GM12892 (cell line): ENCODE results near the gene ZNF26.
A peak's percentile ranks its signal among the peaks of the same experiment; 100 is the strongest.

Experiments
- POLR2A ChIP-seq: IDR thresholded peaks from 2 replicates; pipeline ENCODE4 v1.6.1; 2011; ENCODE audit warnings: low read depth, low read length, control low read depth
- POLR2AphosphoS5 ChIP-seq: IDR thresholded peaks from 2 replicates; pipeline ENCODE4 v1.6.1; 2011; ENCODE audit warnings: low read depth, low read length, control low read depth
- TAF1 ChIP-seq: IDR thresholded peaks from 2 replicates; pipeline ENCODE4 v1.6.1; 2011; ENCODE audit warnings: low read depth, mild to moderate bottlenecking, control low read depth, low read length, borderline replicate concordance

DNA sequence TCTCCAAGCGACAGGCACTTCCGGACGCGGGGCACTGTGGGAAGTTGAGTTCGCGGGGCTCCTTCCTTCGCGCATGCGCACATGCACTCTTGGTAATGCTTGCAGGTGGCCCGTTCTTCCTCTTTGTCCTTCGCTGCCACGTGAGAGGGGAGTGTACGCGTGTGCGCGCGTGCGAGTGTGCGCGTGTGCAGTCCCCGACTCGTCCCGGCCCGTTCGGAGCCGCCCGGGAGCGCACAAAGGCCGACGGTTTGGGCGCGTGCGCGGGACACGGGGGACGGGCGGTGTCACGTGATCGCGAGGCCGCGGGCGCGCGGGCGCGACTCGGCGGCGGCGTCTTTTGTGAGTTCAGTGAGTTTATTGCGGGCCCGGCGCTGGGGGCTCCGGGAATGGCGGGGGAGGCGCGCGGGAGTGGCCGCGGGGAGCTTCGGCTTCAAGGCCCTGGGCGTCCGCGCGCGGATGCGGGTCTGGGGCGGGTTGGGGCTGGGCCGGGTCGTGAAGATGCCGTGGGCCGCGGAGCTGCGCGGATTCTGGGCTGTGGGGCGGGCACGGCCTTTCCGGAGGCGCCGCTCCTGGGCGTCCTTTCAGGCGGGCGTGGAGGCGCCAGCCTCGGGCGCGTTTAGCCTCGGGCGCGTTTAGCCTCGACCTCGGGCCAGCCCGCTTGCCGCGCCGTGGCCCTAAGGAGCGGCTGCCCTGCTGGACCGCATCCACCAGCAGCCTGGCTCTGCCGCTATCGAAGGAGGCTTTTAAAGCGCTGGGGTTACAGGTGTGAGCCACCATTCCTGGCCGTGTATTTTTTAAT lies 51.2 kb downstream of the ZNF26 start, which contains the start of gene ZNF84:
- TF ChIP-seq POLR2A = peak; percentile 78
- peak; percentile 61; the same call in 1 of the 2 replicates for TF ChIP-seq POLR2AphosphoS5
- no peak; the same call in 1 of the 2 replicates for TF ChIP-seq TAF1
